Measurements from ENCODE around the gene SLC7A11. TPM values are rescaled to one million over a fixed set of nuclear protein-coding genes. Genes with fewer than 3 reads are reported as not detected.

Gene SLC7A11
- total and polyA plus RNA-seq, 4 donors = 22.9 to 385 (median 121) TPM

DNA sequence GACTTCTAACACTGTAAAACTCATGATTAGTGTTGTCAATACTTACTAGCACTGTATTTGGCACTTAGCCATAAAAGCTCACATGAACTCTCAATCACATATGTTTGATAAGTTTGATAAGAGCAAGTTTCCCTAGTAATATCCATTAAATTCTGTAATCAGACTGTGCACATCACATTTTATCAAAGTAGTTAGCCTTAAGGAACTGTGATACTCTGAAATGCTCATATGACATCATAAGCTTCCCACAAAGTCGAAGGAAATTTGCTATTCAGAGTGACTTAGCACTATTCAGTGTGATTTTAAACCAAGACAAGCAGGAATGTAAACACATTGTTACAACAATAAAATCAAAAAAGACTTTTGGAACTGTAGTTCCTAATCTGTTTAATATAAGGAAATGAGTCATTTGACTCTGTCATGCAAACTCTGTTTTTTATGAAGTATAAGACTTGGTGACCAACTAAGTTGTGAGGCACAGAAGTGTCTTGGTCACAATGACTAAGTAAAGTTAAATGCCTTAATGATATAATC lies 6.7 kb downstream of the SLC7A11 start:
- no peaks in the 10 kb centered on the region for H3K9me3 ChIP-seq (ENCODE audit: control insufficient read depth, insufficient read depth, low read length)
- H3K27me3 ChIP-seq (ENCODE audit: control insufficient read depth, insufficient read depth, low read length) = no peaks in the 10 kb centered on the region
- DNase-seq (ENCODE audit: low read depth in 4 of 6, low spot score in 6 of 6) = no peak
- no peaks in the 10 kb centered on the region for H3K4me1 ChIP-seq (ENCODE audit: control insufficient read depth, insufficient read depth, low read length)
- H3K4me3 ChIP-seq (ENCODE audit: low read depth, low read length) = no peak overlapping the region
- no peak overlapping the region for H3K27ac ChIP-seq (ENCODE audit: low read depth, low read length)
- no peaks in the 10 kb centered on the region for H3K36me3 ChIP-seq (ENCODE audit: control insufficient read depth, insufficient read depth, low read length)
- no CpG with 5 or more reads among the region's 1 CpG for WGBS (ENCODE audit: insufficient coverage)

DNA sequence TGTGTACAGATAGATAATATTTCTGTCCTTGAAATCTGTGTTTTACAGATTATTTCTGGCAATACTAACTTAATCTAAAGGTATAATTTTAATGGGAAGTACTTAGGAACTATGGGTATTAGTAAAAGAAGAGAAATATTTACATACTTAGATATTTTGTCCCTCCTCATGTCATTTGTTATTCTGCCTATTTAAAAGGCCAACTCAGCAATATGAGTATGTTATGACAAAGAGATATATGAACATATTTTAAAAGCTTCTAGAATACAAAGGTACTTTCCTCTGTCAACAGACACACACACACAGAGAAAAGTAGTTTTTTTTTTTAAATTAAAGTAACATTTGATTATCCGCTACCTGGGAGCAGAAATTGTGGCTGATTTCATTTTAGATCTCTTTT lies 7.9 kb downstream of the SLC7A11 start:
- DNase-seq (ENCODE audit: low read depth in 4 of 6, low spot score in 6 of 6) = no peak
- Histone ChIP-seq H3K36me3 (ENCODE audit: control insufficient read depth, insufficient read depth, low read length) (no peaks in the 10 kb centered on the region), H3K27ac (ENCODE audit: low read depth, low read length) (no peak overlapping the region), H3K4me1 (ENCODE audit: control insufficient read depth, insufficient read depth, low read length) (no peaks in the 10 kb centered on the region), H3K27me3 (ENCODE audit: control insufficient read depth, insufficient read depth, low read length) (no peaks in the 10 kb centered on the region), H3K9me3 (ENCODE audit: control insufficient read depth, insufficient read depth, low read length) (no peaks in the 10 kb centered on the region), H3K4me3 (ENCODE audit: low read depth, low read length) (no peak overlapping the region)
- WGBS (ENCODE audit: insufficient coverage) = no CpG with 5 or more reads among the region's 1 CpG

GRCh38 chr4:138233313-138234034 lies 8.7 kb downstream of the SLC7A11 start:
- Histone ChIP-seq H3K27ac (ENCODE audit: low read depth, low read length) (no peak overlapping the region), H3K9me3 (ENCODE audit: control insufficient read depth, insufficient read depth, low read length) (no peaks in the 10 kb centered on the region), H3K4me1 (ENCODE audit: control insufficient read depth, insufficient read depth, low read length) (no peaks in the 10 kb centered on the region), H3K27me3 (ENCODE audit: control insufficient read depth, insufficient read depth, low read length) (no peaks in the 10 kb centered on the region), H3K4me3 (ENCODE audit: low read depth, low read length) (no peak overlapping the region), H3K36me3 (ENCODE audit: control insufficient read depth, insufficient read depth, low read length) (no peaks in the 10 kb centered on the region)
- 91% methylated on average over 7 of the region's 9 CpGs for WGBS (ENCODE audit: insufficient coverage)
- no peak for DNase-seq (ENCODE audit: low read depth in 4 of 6, low spot score in 6 of 6)

DNA sequence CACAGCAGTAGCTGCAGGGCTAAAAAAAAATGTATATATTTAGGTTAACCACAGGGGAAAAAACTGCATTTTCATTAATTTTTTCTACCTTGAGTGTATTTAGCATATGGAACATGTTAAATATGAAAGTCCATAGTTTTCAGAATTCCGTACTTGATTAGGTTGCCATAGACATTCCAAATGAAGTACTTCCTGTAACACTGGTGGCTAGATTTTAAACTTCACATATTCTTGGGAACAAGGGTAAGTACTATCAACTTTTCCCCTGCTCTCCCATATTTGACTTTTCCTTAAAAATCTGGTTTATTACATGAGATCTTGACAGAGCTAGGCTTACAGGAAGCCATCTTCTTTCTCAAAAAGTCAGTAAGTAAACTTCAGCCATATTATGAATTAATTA lies 9.8 kb downstream of the SLC7A11 start:
- no peak overlapping the region for H3K27ac ChIP-seq (ENCODE audit: low read depth, low read length)
- no peaks in the 10 kb centered on the region for H3K27me3 ChIP-seq (ENCODE audit: control insufficient read depth, insufficient read depth, low read length)
- DNase-seq (ENCODE audit: low read depth in 4 of 6, low spot score in 6 of 6) = no peak
- no CpG with 5 or more reads among the region's 1 CpG for WGBS (ENCODE audit: insufficient coverage)
- H3K9me3 ChIP-seq (ENCODE audit: control insufficient read depth, insufficient read depth, low read length) = no peaks in the 10 kb centered on the region
- H3K4me1 ChIP-seq (ENCODE audit: control insufficient read depth, insufficient read depth, low read length) = no peaks in the 10 kb centered on the region
- H3K36me3 ChIP-seq (ENCODE audit: control insufficient read depth, insufficient read depth, low read length) = no peaks in the 10 kb centered on the region
- H3K4me3 ChIP-seq (ENCODE audit: low read depth, low read length) = no peak overlapping the region

- no CpG with 5 or more reads among the region's 3 CpGs for WGBS (ENCODE audit: insufficient coverage)
- no peak overlapping the region for H3K27ac ChIP-seq (ENCODE audit: low read depth, low read length)
- DNase-seq (ENCODE audit: low read depth in 4 of 6, low spot score in 6 of 6) = no peak
These were observed 12.1 kb downstream of the SLC7A11 start for GRCh38 chr4:138230048-138230447.

DNA sequence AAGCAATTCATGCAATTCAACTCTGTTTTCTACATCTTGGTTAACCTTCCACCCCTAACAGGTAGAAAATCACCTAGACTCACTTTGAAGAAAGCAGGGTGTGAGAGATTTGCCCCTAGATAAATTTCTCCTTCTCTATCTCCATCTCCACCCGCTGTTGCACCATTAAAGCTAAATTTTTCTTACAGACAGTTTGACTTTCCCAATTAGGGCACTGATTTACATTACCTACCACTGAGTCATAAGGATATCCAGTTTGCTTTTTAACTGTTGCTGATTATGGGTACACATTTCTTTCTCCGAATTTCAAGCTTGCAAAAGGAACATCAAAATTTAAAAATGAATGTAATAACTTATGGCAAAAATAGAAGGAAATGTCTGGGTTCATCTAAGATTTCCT lies 13.0 kb downstream of the SLC7A11 start:
- Histone ChIP-seq H3K27ac (ENCODE audit: low read depth, low read length) (no peak overlapping the region), H3K9me3 (ENCODE audit: control insufficient read depth, insufficient read depth, low read length) (no peaks in the 10 kb centered on the region), H3K36me3 (ENCODE audit: control insufficient read depth, insufficient read depth, low read length) (no peaks in the 10 kb centered on the region), H3K4me1 (ENCODE audit: control insufficient read depth, insufficient read depth, low read length) (no peaks in the 10 kb centered on the region), H3K27me3 (ENCODE audit: control insufficient read depth, insufficient read depth, low read length) (no peaks in the 10 kb centered on the region), H3K4me3 (ENCODE audit: low read depth, low read length) (no peak overlapping the region)
- WGBS (ENCODE audit: insufficient coverage) = no CpG with 5 or more reads among the region's 2 CpGs
- DNase-seq (ENCODE audit: low read depth in 4 of 6, low spot score in 6 of 6) = no peak

More at GRCh38 chr4:138230048-138230447, 12.1 kb downstream of the SLC7A11 start:
- no peaks in the 10 kb centered on the region for H3K36me3 ChIP-seq (ENCODE audit: control insufficient read depth, insufficient read depth, low read length)
- no peaks in the 10 kb centered on the region for H3K9me3 ChIP-seq (ENCODE audit: control insufficient read depth, insufficient read depth, low read length)
- H3K27me3 ChIP-seq (ENCODE audit: control insufficient read depth, insufficient read depth, low read length) = no peaks in the 10 kb centered on the region
- H3K4me1 ChIP-seq (ENCODE audit: control insufficient read depth, insufficient read depth, low read length) = no peaks in the 10 kb centered on the region
- H3K4me3 ChIP-seq (ENCODE audit: low read depth, low read length) = no peak overlapping the region

GRCh38 chr4:138226351-138226750 lies 15.8 kb downstream of the SLC7A11 start:
- H3K9me3 ChIP-seq (ENCODE audit: control insufficient read depth, insufficient read depth, low read length) = no peaks in the 10 kb centered on the region
- DNase-seq (ENCODE audit: low read depth in 4 of 6, low spot score in 6 of 6) = peak in 1 of 6 donors; percentile 20

DNA sequence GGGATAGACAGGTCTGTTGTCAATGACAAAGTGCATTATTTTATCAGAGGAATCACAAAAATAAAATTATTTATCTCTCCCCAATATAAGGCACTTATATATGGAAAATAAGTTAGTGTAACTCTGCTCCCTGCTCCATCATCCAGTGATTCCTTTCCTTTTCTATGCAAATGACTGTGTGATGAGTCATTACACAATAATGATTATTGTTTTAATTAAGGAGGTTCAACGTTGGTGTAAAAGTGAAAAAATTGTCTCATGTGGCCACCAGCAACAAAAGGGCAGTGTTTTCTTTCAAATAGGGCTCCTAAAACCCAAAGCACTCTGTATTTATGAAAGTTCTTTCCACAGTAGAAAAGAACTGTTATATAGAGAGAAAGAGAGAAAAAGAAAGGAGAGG lies 16.7 kb downstream of the SLC7A11 start:
- Histone ChIP-seq H3K9me3 (ENCODE audit: control insufficient read depth, insufficient read depth, low read length) (no peaks in the 10 kb centered on the region), H3K4me1 (ENCODE audit: control insufficient read depth, insufficient read depth, low read length) (no peaks in the 10 kb centered on the region), H3K27ac (ENCODE audit: low read depth, low read length) (peak overlapping the region; percentile 33), H3K36me3 (ENCODE audit: control insufficient read depth, insufficient read depth, low read length) (no peaks in the 10 kb centered on the region), H3K27me3 (ENCODE audit: control insufficient read depth, insufficient read depth, low read length) (no peaks in the 10 kb centered on the region), H3K4me3 (ENCODE audit: low read depth, low read length) (no peak overlapping the region)
- WGBS (ENCODE audit: insufficient coverage) = no CpG with 5 or more reads among the region's 1 CpG
- no peak for DNase-seq (ENCODE audit: low read depth in 4 of 6, low spot score in 6 of 6)

More at GRCh38 chr4:138226351-138226750, 15.8 kb downstream of the SLC7A11 start:
- H3K27me3 ChIP-seq (ENCODE audit: control insufficient read depth, insufficient read depth, low read length) = no peaks in the 10 kb centered on the region
- H3K27ac ChIP-seq (ENCODE audit: low read depth, low read length) = no peak overlapping the region
- H3K36me3 ChIP-seq (ENCODE audit: control insufficient read depth, insufficient read depth, low read length) = no peaks in the 10 kb centered on the region
- no peak overlapping the region for H3K4me3 ChIP-seq (ENCODE audit: low read depth, low read length)
- H3K4me1 ChIP-seq (ENCODE audit: control insufficient read depth, insufficient read depth, low read length) = no peaks in the 10 kb centered on the region
- WGBS (ENCODE audit: insufficient coverage) = no CpG with 5 or more reads among the region's 3 CpGs

- no peaks in the 10 kb centered on the region for H3K36me3 ChIP-seq (ENCODE audit: control insufficient read depth, insufficient read depth, low read length)
- no peak overlapping the region for H3K4me3 ChIP-seq (ENCODE audit: low read depth, low read length)
- no peaks in the 10 kb centered on the region for H3K4me1 ChIP-seq (ENCODE audit: control insufficient read depth, insufficient read depth, low read length)
- no peak for DNase-seq (ENCODE audit: low read depth in 4 of 6, low spot score in 6 of 6)
- no peak overlapping the region for H3K27ac ChIP-seq (ENCODE audit: low read depth, low read length)
- H3K9me3 ChIP-seq (ENCODE audit: control insufficient read depth, insufficient read depth, low read length) = no peaks in the 10 kb centered on the region
- no peaks in the 10 kb centered on the region for H3K27me3 ChIP-seq (ENCODE audit: control insufficient read depth, insufficient read depth, low read length)
These were observed 17.5 kb downstream of the SLC7A11 start for GRCh38 chr4:138224614-138225013.

DNA sequence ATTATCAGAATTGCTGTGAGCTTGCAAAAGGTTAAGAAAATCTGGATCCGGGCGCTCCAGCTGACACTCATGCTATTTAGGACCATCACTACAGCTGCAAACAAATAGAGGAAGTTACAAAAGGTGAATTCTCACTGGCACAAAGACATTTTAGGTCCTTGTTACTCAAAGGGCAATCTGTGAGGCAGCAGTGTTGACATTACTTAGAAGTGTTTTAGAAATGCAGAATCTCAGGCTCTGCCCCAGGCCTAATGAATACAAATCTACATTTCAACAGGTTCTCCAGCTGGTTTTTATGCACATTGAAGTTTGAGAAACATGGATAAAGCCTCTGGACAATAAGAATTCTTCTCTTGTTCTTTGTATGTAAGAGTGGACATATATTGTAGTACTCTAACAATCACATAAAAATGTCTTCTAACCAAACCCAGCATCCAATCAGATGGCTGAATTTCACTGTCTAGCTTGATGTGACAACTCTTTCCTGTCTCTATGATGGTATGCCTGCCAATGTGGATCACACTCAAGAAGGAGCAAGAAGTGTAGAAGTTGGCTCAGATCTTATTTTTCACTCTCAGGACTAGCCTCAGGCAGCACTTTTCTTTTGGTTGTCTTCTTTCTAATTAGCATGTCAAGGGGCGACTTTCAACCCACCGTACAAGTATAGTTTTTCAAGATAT lies 18.8 kb downstream of the SLC7A11 start:
- Histone ChIP-seq H3K27ac (ENCODE audit: low read depth, low read length) (peak overlapping the region; percentile 47), H3K4me1 (ENCODE audit: control insufficient read depth, insufficient read depth, low read length) (no peaks in the 10 kb centered on the region), H3K36me3 (ENCODE audit: control insufficient read depth, insufficient read depth, low read length) (no peaks in the 10 kb centered on the region), H3K4me3 (ENCODE audit: low read depth, low read length) (no peak overlapping the region), H3K9me3 (ENCODE audit: control insufficient read depth, insufficient read depth, low read length) (no peaks in the 10 kb centered on the region), H3K27me3 (ENCODE audit: control insufficient read depth, insufficient read depth, low read length) (no peaks in the 10 kb centered on the region)
- DNase-seq (ENCODE audit: low read depth in 4 of 6, low spot score in 6 of 6) = peak in 2 of 6 donors; percentile 31 to 38
- WGBS (ENCODE audit: insufficient coverage) = no CpG with 5 or more reads among the region's 4 CpGs

All from spinal cord (tissue), 10 donors.